Kidney epithelial cell (primary cell): ENCODE measurements around the gene CCT8L2. TPM values are rescaled to one million over a fixed set of nuclear protein-coding genes. Genes with fewer than 3 reads are reported as not detected.
"Not testable (repeated sequence)": the region's sequence is repeated elsewhere in the genome, so short reads cannot be mapped to it uniquely, and the experiment has no call there.

Experiments used
- DNase-seq: peaks from one replicate; pipeline ENCODE4 v3.0.0-alpha.2; 2010; ENCODE audit warnings: low read depth
- H3K27me3 ChIP-seq: 2 replicates; pipeline ENCODE4 v1.6.0; 2011; ENCODE audit warnings: low read length; ENCODE audit not compliant: control insufficient read depth, insufficient read depth
- H3K36me3 ChIP-seq: 2 replicates; pipeline ENCODE4 v1.5.1; 2011; ENCODE audit warnings: low read length; ENCODE audit not compliant: control insufficient read depth, insufficient read depth
- H3K4me3 ChIP-seq: 2 replicates; pipeline ENCODE4 v1.5.1; 2011; ENCODE audit warnings: low read depth, mild to moderate bottlenecking, control low read depth, low read length
- CTCF ChIP-seq: IDR thresholded peaks from 2 replicates; pipeline ENCODE4 v1.5.1; 2011; ENCODE audit warnings: mild to moderate bottlenecking, moderate library complexity, low read length, control low read depth, inconsistent platforms; ENCODE audit not compliant: insufficient read depth, poor library complexity, severe bottlenecking
- total RNA-seq: library from RNA; depleted of rRNA; stranded (reverse); fragments of >200 nt; gene quantifications from 2 replicates; pipeline ENCODE4 v1.2.3, GENCODE V29; 2015

Gene CCT8L2
- total RNA-seq, 1 donor from 2014 or later, result not detected

GRCh38 chr22:16594026-16594425 is 1.4 kb upstream of the CCT8L2 start:
- Histone ChIP-seq H3K4me3 (no peak overlapping the region), H3K27me3 (no peaks in the 10 kb centered on the region), H3K36me3 (no peaks in the 10 kb centered on the region)
- DNase-seq, result no peak
- TF ChIP-seq CTCF, result no peak

- H3K27me3 ChIP-seq, DNase-seq, H3K36me3 ChIP-seq, H3K4me3 ChIP-seq: not testable (repeated sequence)
These were observed 379 bp downstream of the CCT8L2 start for GRCh38 chr22:16592231-16592630.

- not testable (repeated sequence) for H3K27me3 ChIP-seq, DNase-seq, H3K4me3 ChIP-seq, H3K36me3 ChIP-seq
These were observed 1.5 kb downstream of the CCT8L2 start for GRCh38 chr22:16591136-16591535.

- no peak for TF ChIP-seq CTCF
- no peak overlapping the region for H3K4me3 ChIP-seq
- no peaks in the 10 kb centered on the region for H3K36me3 ChIP-seq
- no peaks in the 10 kb centered on the region for H3K27me3 ChIP-seq
- no peak for DNase-seq
These were observed 5.6 kb downstream of the CCT8L2 start for GRCh38 chr22:16586991-16587390.

GRCh38 chr22:16586170-16586569 is 6.4 kb downstream of the CCT8L2 start:
- TF ChIP-seq CTCF, result no peak
- no peak for DNase-seq
- H3K4me3 ChIP-seq, result no peak overlapping the region
- H3K27me3 ChIP-seq, result no peaks in the 10 kb centered on the region
- H3K36me3 ChIP-seq, result no peaks in the 10 kb centered on the region

GRCh38 chr22:16580872-16581271 is 11.7 kb downstream of the CCT8L2 start:
- H3K27me3 ChIP-seq, DNase-seq, H3K4me3 ChIP-seq, H3K36me3 ChIP-seq: not testable (repeated sequence)

GRCh38 chr22:16569240-16569834 is 23.3 kb downstream of the CCT8L2 start:
- DNase-seq, H3K36me3 ChIP-seq, H3K4me3 ChIP-seq, H3K27me3 ChIP-seq: not testable (repeated sequence)

- H3K27me3 ChIP-seq, result no peaks in the 10 kb centered on the region
- no peak overlapping the region for H3K4me3 ChIP-seq
- TF ChIP-seq CTCF, result no peak
- H3K36me3 ChIP-seq, result no peaks in the 10 kb centered on the region
- no peak for DNase-seq
These were observed 24.2 kb downstream of the CCT8L2 start for GRCh38 chr22:16568425-16568758.

GRCh38 chr22:16567617-16568424 is 24.8 kb downstream of the CCT8L2 start:
- H3K4me3 ChIP-seq, H3K27me3 ChIP-seq, DNase-seq, H3K36me3 ChIP-seq: not testable (repeated sequence)

- DNase-seq, H3K36me3 ChIP-seq, H3K4me3 ChIP-seq, H3K27me3 ChIP-seq: not testable (repeated sequence)
These were observed 26.0 kb downstream of the CCT8L2 start for GRCh38 chr22:16566421-16567151.
